ENCODE measurements around the gene STOML2.

STOML2 gene

GRCh38 chr9:35105571-35106342 is 2.8 kb upstream of the STOML2 start:
- no peak overlapping the region for H3K9ac ChIP-seq (ENCODE audit: insufficient read length, low read depth)
- no peaks in the 10 kb centered on the region for H3K27me3 ChIP-seq (ENCODE audit: insufficient read depth, insufficient read length)
- H3K36me3 ChIP-seq (ENCODE audit: insufficient read depth, insufficient read length, low read length): peaks cover 62% of the 10 kb centered on the region
- no peak for DNase-seq (ENCODE audit: low read depth, low spot score)
- H3K9me3 ChIP-seq (ENCODE audit: insufficient read depth, low read length): no peaks in the 10 kb centered on the region
- H3K4me1 ChIP-seq (ENCODE audit: insufficient read depth, insufficient read length): peaks cover 13% of the 10 kb centered on the region
- no peak for TF ChIP-seq YY1 (IDR thresholded peaks at IDR 0.05; ENCODE audit: insufficient read depth, insufficient read length)
- no peak for TF ChIP-seq ZNF274 (IDR thresholded peaks at IDR 0.05; ENCODE audit: low read depth, low read length)
- TF ChIP-seq SUZ12 (IDR thresholded peaks at IDR 0.05; ENCODE audit: extremely low read depth, insufficient read depth, insufficient read length): no peak
- H3K4me3 ChIP-seq (ENCODE audit: insufficient read length, low read depth): no peak overlapping the region

GRCh38 chr9:35105126-35105525 is 2.2 kb upstream of the STOML2 start:
- H3K36me3 ChIP-seq (ENCODE audit: insufficient read depth, insufficient read length, low read length): peaks cover 68% of the 10 kb centered on the region
- H3K4me1 ChIP-seq (ENCODE audit: insufficient read depth, insufficient read length): peaks cover 6% of the 10 kb centered on the region
- H3K9me3 ChIP-seq (ENCODE audit: insufficient read depth, low read length): no peaks in the 10 kb centered on the region
- H3K4me3 ChIP-seq (ENCODE audit: insufficient read length, low read depth): no peak overlapping the region
- no peak for DNase-seq (ENCODE audit: low read depth, low spot score)
- TF ChIP-seq YY1 (IDR thresholded peaks at IDR 0.05; ENCODE audit: insufficient read depth, insufficient read length): no peak
- TF ChIP-seq ZNF274 (IDR thresholded peaks at IDR 0.05; ENCODE audit: low read depth, low read length): no peak
- TF ChIP-seq SUZ12 (IDR thresholded peaks at IDR 0.05; ENCODE audit: extremely low read depth, insufficient read depth, insufficient read length): no peak
- H3K9ac ChIP-seq (ENCODE audit: insufficient read length, low read depth): no peak overlapping the region
- no peaks in the 10 kb centered on the region for H3K27me3 ChIP-seq (ENCODE audit: insufficient read depth, insufficient read length)

- TF ChIP-seq ZNF274 (IDR thresholded peaks at IDR 0.05; ENCODE audit: low read depth, low read length) (no peak), SUZ12 (IDR thresholded peaks at IDR 0.05; ENCODE audit: extremely low read depth, insufficient read depth, insufficient read length) (no peak), YY1 (IDR thresholded peaks at IDR 0.05; ENCODE audit: insufficient read depth, insufficient read length) (no peak)
- Histone ChIP-seq H3K4me3 (ENCODE audit: insufficient read length, low read depth) (no peak overlapping the region), H3K9me3 (ENCODE audit: insufficient read depth, low read length) (no peaks in the 10 kb centered on the region), H3K4me1 (ENCODE audit: insufficient read depth, insufficient read length) (peaks cover 6% of the 10 kb centered on the region), H3K36me3 (ENCODE audit: insufficient read depth, insufficient read length, low read length) (peaks cover 73% of the 10 kb centered on the region), H3K9ac (ENCODE audit: insufficient read length, low read depth) (no peak overlapping the region), H3K27me3 (ENCODE audit: insufficient read depth, insufficient read length) (no peaks in the 10 kb centered on the region)
- no peak for DNase-seq (ENCODE audit: low read depth, low spot score)
These were observed 1.7 kb upstream of the STOML2 start for GRCh38 chr9:35104586-35104985.

GRCh38 chr9:35103660-35104191 is 795 bp upstream of the STOML2 start:
- DNase-seq (ENCODE audit: low read depth, low spot score): no peak
- Histone ChIP-seq H3K4me1 (ENCODE audit: insufficient read depth, insufficient read length) (peaks cover 6% of the 10 kb centered on the region), H3K9me3 (ENCODE audit: insufficient read depth, low read length) (no peaks in the 10 kb centered on the region), H3K9ac (ENCODE audit: insufficient read length, low read depth) (peak overlapping the region; percentile 88), H3K4me3 (ENCODE audit: insufficient read length, low read depth) (peak overlapping the region; percentile 79), H3K27me3 (ENCODE audit: insufficient read depth, insufficient read length) (no peaks in the 10 kb centered on the region), H3K36me3 (ENCODE audit: insufficient read depth, insufficient read length, low read length) (peaks cover 77% of the 10 kb centered on the region)
- TF ChIP-seq ZNF274 (IDR thresholded peaks at IDR 0.05; ENCODE audit: low read depth, low read length) (no peak), YY1 (IDR thresholded peaks at IDR 0.05; ENCODE audit: insufficient read depth, insufficient read length) (no peak), SUZ12 (IDR thresholded peaks at IDR 0.05; ENCODE audit: extremely low read depth, insufficient read depth, insufficient read length) (no peak)

- peak overlapping the region; percentile 97 for H3K9ac ChIP-seq (ENCODE audit: insufficient read length, low read depth)
- TF ChIP-seq ZNF274 (IDR thresholded peaks at IDR 0.05; ENCODE audit: low read depth, low read length): no peak
- TF ChIP-seq YY1 (IDR thresholded peaks at IDR 0.05; ENCODE audit: insufficient read depth, insufficient read length): no peak
- TF ChIP-seq SUZ12 (IDR thresholded peaks at IDR 0.05; ENCODE audit: extremely low read depth, insufficient read depth, insufficient read length): no peak
- peaks cover 6% of the 10 kb centered on the region for H3K4me1 ChIP-seq (ENCODE audit: insufficient read depth, insufficient read length)
- H3K36me3 ChIP-seq (ENCODE audit: insufficient read depth, insufficient read length, low read length): peaks cover 63% of the 10 kb centered on the region
- no peaks in the 10 kb centered on the region for H3K27me3 ChIP-seq (ENCODE audit: insufficient read depth, insufficient read length)
- no peaks in the 10 kb centered on the region for H3K9me3 ChIP-seq (ENCODE audit: insufficient read depth, low read length)
- no peak for DNase-seq (ENCODE audit: low read depth, low spot score)
- peak overlapping the region; percentile 79 for H3K4me3 ChIP-seq (ENCODE audit: insufficient read length, low read depth)
These were observed 514 bp downstream of the STOML2 start for GRCh38 chr9:35102465-35102768.

GRCh38 chr9:35097573-35097972 is 5.4 kb downstream of the STOML2 start:
- TF ChIP-seq SUZ12 (IDR thresholded peaks at IDR 0.05; ENCODE audit: extremely low read depth, insufficient read depth, insufficient read length): no peak
- no peak for TF ChIP-seq YY1 (IDR thresholded peaks at IDR 0.05; ENCODE audit: insufficient read depth, insufficient read length)
- TF ChIP-seq ZNF274 (IDR thresholded peaks at IDR 0.05; ENCODE audit: low read depth, low read length): no peak
- peaks cover 57% of the 10 kb centered on the region for H3K36me3 ChIP-seq (ENCODE audit: insufficient read depth, insufficient read length, low read length)
- no peak for DNase-seq (ENCODE audit: low read depth, low spot score)
- no peak overlapping the region for H3K4me3 ChIP-seq (ENCODE audit: insufficient read length, low read depth)
- H3K4me1 ChIP-seq (ENCODE audit: insufficient read depth, insufficient read length): no peaks in the 10 kb centered on the region
- no peaks in the 10 kb centered on the region for H3K9me3 ChIP-seq (ENCODE audit: insufficient read depth, low read length)
- H3K9ac ChIP-seq (ENCODE audit: insufficient read length, low read depth): no peak overlapping the region
- H3K27me3 ChIP-seq (ENCODE audit: insufficient read depth, insufficient read length): no peaks in the 10 kb centered on the region

GRCh38 chr9:35096035-35096849 is 6.7 kb downstream of the STOML2 start, which contains the start of gene PIGO:
Gene PIGO, minus strand, starts transcription at chr9:35096591. Its CDS starts 1,026 bp downstream, at chr9:35095565.
- peak; percentile 84 for DNase-seq (ENCODE audit: low read depth, low spot score)
- Histone ChIP-seq H3K4me1 (ENCODE audit: insufficient read depth, insufficient read length) (no peaks in the 10 kb centered on the region), H3K9ac (ENCODE audit: insufficient read length, low read depth) (peak within 1 kb of the TSS; percentile 97), H3K4me3 (ENCODE audit: insufficient read length, low read depth) (peak within 1 kb of the TSS; percentile 85), H3K36me3 (ENCODE audit: insufficient read depth, insufficient read length, low read length) (peaks cover 61% of the 10 kb centered on the region), H3K9me3 (ENCODE audit: insufficient read depth, low read length) (no peaks in the 10 kb centered on the region), H3K27me3 (ENCODE audit: insufficient read depth, insufficient read length) (no peaks in the 10 kb centered on the region)
- TF ChIP-seq YY1 (IDR thresholded peaks at IDR 0.05; ENCODE audit: insufficient read depth, insufficient read length) (no peak), ZNF274 (IDR thresholded peaks at IDR 0.05; ENCODE audit: low read depth, low read length) (no peak), SUZ12 (IDR thresholded peaks at IDR 0.05; ENCODE audit: extremely low read depth, insufficient read depth, insufficient read length) (no peak)

Data from NT2/D1 (cell line).